Activated T-helper 1 cell treated with anti-CD3 and anti-CD28 coated beads, Interleukin-2, amount 50 U/mL, for 16 hours (primary cell): Measurements from ENCODE around the gene ERN1.

Experiments
- DNase-seq, 2 donors: peaks; one replicate each; pipeline ENCODE4 v3.0.0-alpha.2; 2020; ENCODE audit warnings: low read depth in 1 of 2, low spot score in 1 of 2

Gene ERN1

GRCh38 chr17:64005734-64006167 lies 124.2 kb downstream of the ERN1 start:
- no peak for DNase-seq

GRCh38 chr17:64004903-64005733 lies 124.8 kb downstream of the ERN1 start:
- DNase-seq = no peak

GRCh38 chr17:64004218-64004770 lies 125.7 kb downstream of the ERN1 start:
- DNase-seq = no peak

GRCh38 chr17:64003526-64004121 lies 126.3 kb downstream of the ERN1 start:
- no peak for DNase-seq

- no peak for DNase-seq
Measured at GRCh38 chr17:64002658-64003525, 127.1 kb downstream of the ERN1 start.

- DNase-seq = no peak
Measured at GRCh38 chr17:64001763-64002529, 128.0 kb downstream of the ERN1 start.

GRCh38 chr17:64001091-64001579 lies 128.8 kb downstream of the ERN1 start:
- DNase-seq = no peak

GRCh38 chr17:63999680-64000531 lies 130.0 kb downstream of the ERN1 start:
- DNase-seq = no peak

GRCh38 chr17:63998721-63999679 lies 130.9 kb downstream of the ERN1 start:
- DNase-seq = no peak

GRCh38 chr17:63998050-63998720 lies 131.8 kb downstream of the ERN1 start, which contains the start of gene PRR29:
TSS of gene PRR29 (plus strand) at chr17:63998351. CDS start at chr17:63998365, 14 bp downstream.
- peak; percentile 48 to 58 for DNase-seq

GRCh38 chr17:63997341-63998048 lies 132.4 kb downstream of the ERN1 start:
- no peak for DNase-seq

GRCh38 chr17:63996430-63997182 lies 133.3 kb downstream of the ERN1 start:
- no peak for DNase-seq

- DNase-seq = no peak
Measured at GRCh38 chr17:63995626-63996025, 134.3 kb downstream of the ERN1 start.

- DNase-seq = no peak
Measured at GRCh38 chr17:63993368-63993985, 136.5 kb downstream of the ERN1 start.

GRCh38 chr17:63991611-63992010 lies 138.3 kb downstream of the ERN1 start:
- no peak for DNase-seq
